ENCODE measurements around the gene RASSF8. TPM values are rescaled to one million over a fixed set of nuclear protein-coding genes. Genes with fewer than 3 reads are reported as not detected.
A peak's percentile ranks its signal among the peaks of the same experiment; 100 is the strongest.

The RASSF8 gene
- total RNA-seq, 1 donor from 2014 or later = 29.6 TPM

DNA sequence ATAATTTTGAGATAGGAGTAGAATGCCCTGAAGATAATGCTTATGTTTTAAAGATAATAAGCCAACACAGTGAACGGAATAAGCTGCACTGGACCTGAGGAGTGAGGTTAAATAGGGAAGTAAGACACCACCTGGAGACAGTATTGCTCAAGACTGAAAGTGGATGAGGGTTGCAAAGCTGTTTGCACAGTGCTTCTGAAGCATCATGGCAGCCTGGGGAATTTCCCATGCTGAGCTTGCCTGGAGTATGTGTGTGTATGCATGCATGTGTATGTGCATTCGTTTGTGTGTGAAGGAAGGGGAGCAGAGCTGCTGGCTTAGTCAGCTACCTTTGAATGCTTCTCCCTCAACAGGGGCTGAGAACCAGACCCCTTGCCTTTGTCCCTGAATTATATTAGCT is 130.5 kb downstream of the RASSF8 start:
- no peak overlapping the region for H3K4me3 ChIP-seq (ENCODE audit: low read depth, low read length)
- no peak for DNase-seq (ENCODE audit: low read depth)
- TF ChIP-seq, protein P1, sequence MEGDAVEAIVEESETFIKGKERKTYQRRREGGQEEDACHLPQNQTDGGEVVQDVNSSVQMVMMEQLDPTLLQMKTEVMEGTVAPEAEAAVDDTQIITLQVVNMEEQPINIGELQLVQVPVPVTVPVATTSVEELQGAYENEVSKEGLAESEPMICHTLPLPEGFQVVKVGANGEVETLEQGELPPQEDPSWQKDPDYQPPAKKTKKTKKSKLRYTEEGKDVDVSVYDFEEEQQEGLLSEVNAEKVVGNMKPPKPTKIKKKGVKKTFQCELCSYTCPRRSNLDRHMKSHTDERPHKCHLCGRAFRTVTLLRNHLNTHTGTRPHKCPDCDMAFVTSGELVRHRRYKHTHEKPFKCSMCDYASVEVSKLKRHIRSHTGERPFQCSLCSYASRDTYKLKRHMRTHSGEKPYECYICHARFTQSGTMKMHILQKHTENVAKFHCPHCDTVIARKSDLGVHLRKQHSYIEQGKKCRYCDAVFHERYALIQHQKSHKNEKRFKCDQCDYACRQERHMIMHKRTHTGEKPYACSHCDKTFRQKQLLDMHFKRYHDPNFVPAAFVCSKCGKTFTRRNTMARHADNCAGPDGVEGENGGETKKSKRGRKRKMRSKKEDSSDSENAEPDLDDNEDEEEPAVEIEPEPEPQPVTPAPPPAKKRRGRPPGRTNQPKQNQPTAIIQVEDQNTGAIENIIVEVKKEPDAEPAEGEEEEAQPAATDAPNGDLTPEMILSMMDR (conservative IDR thresholded peaks at IDR 0.05; ENCODE audit: low read depth, low read length) = no peak

DNA sequence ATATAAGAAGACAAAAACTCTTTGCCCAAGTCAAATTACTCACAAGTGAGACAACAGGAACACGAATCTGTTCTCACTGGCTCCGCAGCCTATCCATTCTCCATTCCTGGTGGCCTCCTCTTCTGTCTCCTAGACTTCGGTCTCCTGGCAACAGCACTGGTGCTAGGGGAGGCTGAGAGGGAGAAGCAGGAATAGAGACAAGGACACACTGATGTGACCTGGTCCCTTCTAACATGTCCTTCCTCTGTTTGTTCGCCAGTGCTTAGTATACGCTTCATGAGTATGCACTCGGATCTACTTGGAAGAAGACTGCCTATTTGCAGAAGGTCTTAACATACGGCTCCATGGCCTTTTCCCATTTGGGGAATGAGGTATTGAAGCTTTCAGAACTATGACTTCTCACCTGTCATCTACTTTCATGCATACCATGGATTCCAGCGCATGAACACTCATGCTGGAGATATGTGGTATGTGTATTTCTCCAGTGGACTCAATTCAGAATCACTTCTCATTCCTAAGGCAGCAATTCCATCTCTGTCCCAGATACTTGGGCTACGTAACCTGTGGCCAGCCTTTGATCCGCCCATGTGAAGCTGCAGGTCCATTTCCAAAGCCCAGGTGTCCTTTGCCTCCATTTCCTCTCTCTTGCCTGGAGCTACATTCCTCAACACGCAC is 132.5 kb downstream of the RASSF8 start:
- no peak overlapping the region for H3K4me3 ChIP-seq (ENCODE audit: low read depth, low read length)
- TF ChIP-seq, protein P1 (conservative IDR thresholded peaks at IDR 0.05; ENCODE audit: low read depth, low read length) = no peak
- peak; percentile 33 for DNase-seq (ENCODE audit: low read depth)

DNA sequence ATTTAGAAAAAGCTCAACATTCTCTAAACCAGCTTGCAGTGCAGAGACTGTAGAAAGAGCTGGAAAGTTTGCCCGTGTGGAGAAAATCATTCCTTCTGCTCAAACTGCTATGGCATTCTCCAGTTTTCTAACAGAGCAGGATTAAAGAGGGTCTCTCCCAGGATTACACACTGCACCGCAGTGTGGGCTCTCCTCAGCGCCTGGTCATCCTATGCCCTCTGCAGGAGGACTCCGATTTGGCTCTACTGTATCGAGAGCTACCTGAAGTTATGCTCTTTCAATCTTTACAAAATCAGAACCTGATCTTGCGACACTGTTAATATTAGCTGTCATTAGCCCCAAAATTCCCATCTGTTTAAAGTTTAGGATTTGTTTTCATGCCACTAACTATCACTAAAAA is 133.3 kb downstream of the RASSF8 start:
- DNase-seq (ENCODE audit: low read depth) = no peak
- TF ChIP-seq, protein P1 (conservative IDR thresholded peaks at IDR 0.05; ENCODE audit: low read depth, low read length) = peak; percentile 25

DNA sequence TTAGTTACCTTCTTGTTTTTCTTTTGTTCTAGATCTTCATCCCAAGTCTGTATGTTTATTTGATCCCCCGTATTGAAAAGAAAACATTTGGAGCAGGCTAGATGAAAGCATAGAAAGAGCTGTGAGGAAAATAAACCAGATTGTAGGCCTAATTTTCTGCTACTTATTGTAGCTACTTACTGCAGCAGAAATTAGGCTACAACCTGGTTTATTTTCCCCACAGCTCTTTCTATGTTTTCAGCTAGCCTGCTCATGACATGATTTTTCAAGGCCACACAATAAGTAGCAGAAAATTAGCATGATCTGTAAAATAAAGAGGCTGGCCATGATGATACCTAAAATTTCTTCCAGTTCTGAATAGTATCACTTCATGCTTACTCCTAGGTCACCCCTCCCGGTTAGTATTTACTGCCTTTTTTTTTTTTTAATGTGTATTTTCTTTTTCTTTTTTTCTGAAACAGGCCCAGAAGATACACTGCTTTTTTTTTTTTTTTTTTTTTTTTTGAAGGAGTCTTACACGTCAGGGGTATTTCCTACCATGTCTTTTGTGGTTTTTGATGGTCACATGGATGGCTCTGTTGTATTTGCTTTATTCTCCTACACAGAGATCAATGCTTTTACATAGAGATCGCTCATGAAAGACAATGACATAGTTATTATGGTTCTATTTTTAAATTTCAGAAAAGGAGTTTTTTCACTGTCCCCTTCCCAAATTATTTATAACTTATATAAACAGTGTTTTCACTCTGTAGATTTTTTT is 134.0 kb downstream of the RASSF8 start:
- H3K4me3 ChIP-seq (ENCODE audit: low read depth, low read length) = no peak overlapping the region
- TF ChIP-seq, protein P1 (conservative IDR thresholded peaks at IDR 0.05; ENCODE audit: low read depth, low read length) = no peak
- DNase-seq (ENCODE audit: low read depth) = no peak

More for the DNA sequence above, 133.3 kb downstream of the RASSF8 start:
- H3K4me3 ChIP-seq (ENCODE audit: low read depth, low read length) = no peak overlapping the region

DNA sequence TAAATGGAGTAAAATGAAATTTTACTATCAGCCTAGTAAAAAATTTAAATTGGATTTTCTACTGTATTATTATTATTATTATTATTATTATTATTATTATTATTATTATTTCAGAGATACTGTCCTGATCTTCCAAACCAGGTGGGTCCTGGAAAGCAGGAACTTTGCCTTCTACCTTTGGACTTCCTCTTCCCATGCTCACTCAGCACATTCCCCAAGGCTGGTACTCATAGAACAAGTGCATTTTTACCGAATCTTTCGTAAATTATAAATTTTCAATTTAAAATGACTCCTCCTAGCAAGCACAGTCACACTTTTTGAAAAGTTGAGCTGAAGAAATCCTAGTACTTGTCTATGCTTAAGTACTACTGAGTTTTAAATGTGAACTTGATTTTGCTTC is 136.7 kb downstream of the RASSF8 start:
- no peak for DNase-seq (ENCODE audit: low read depth)
- TF ChIP-seq, protein P1 (conservative IDR thresholded peaks at IDR 0.05; ENCODE audit: low read depth, low read length) = no peak
- no peak overlapping the region for H3K4me3 ChIP-seq (ENCODE audit: low read depth, low read length)

DNA sequence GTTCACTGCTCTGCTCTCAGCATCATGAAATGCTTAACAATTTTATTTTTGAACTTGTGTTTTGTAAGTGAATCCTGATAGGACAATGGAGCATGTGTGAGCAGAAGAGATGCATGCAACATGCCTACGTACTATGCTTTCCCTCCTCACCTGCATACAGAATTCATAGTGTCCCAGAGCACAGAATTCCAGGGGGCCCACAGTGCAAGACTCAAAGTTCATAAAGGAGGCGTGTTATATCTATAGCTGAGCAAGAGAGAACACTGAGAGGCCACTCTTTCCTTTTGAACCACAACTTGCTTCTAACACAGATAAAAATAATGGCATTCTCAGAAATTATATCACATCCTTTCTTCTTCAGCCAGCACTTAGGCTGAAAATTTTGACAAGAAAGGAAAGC is 137.6 kb downstream of the RASSF8 start:
- TF ChIP-seq, protein P1 (conservative IDR thresholded peaks at IDR 0.05; ENCODE audit: low read depth, low read length) = no peak
- H3K4me3 ChIP-seq (ENCODE audit: low read depth, low read length) = no peak overlapping the region
- DNase-seq (ENCODE audit: low read depth) = no peak
